Adrenal gland (tissue), 12 donors: ENCODE measurements around the gene SYT7. TPM values are rescaled to one million over a fixed set of nuclear protein-coding genes. Genes with fewer than 3 reads are reported as not detected.

ENCODE experiments used
- DNase-seq, 7 donors: peaks; one replicate each; pipeline ENCODE4 v3.0.0-alpha.2; 2019 to 2020
- H3K27ac ChIP-seq, 5 donors: fragments of 200-600 bp; sonication (generic) in 4 of 5; 1 replicate in 3 of 5; 2 replicates in 2 of 5; pipeline versions ENCODE4 v1.5.1 to v1.8.0; 2016 to 2020; ENCODE audit warnings: mild to moderate bottlenecking in 1 of 5
- H3K27me3 ChIP-seq: fragments of 200-600 bp; 2 replicates; pipeline ENCODE4 v1.8.0; 2021
- H3K36me3 ChIP-seq, 2 donors: fragments of 200-600 bp; replicated peaks in 1 of 2; 1 replicate in 1 of 2; 2 replicates in 1 of 2; pipeline versions ENCODE4 v1.5.1 to v1.8.0; 2018 to 2022
- H3K4me1 ChIP-seq, 2 donors: fragments of 200-600 bp; replicated peaks in 1 of 2; 1 replicate in 1 of 2; 2 replicates in 1 of 2; pipeline versions ENCODE4 v1.5.1 to v1.8.0; 2018 to 2021
- H3K4me3 ChIP-seq, 4 donors: fragments of 200-600 bp; sonication (generic) in 3 of 4; one replicate each; pipeline ENCODE4 v1.5.1; 2016 to 2018
- H3K9me3 ChIP-seq, 3 donors: fragments of 200-600 bp; sonication (generic) in 1 of 3; replicated peaks in 1 of 3; 1 replicate in 2 of 3; 2 replicates in 1 of 3; pipeline versions ENCODE4 v1.5.1 to v1.8.0; 2016 to 2021
- POLR2A ChIP-seq, 2 donors: fragments of 450-650 bp; IDR thresholded peaks; one replicate each; pipeline ENCODE4 v1.6.1; 2017; ENCODE audit warnings: antibody characterized with exemption in 2 of 2, mild to moderate bottlenecking in 2 of 2, moderate library complexity in 1 of 2
- WGBS, 4 donors: extraction: QIAGEN DNeasy Blood & Tissue Kit in 2 of 4; methylation state at CpG; one replicate each; pipeline versions ENCODE4 v1.1.5 to v1.1.7; 2013 to 2017; 5-methylcytosine and 5-hydroxymethylcytosine counted together
- intact Hi-C, 2 donors: fragments of 100-400 bp; cut with DNase I; formaldehyde crosslinking; loops; one replicate each; pipeline versions ENCODE4 v1.14.1 to v1.15.0; 2022 to 2023
- polyA plus RNA-seq, 3 donors: library from polyadenylated mRNA; stranded (reverse); fragments of 200-250 nt in 2 of 3; fragments of 350-450 nt in 1 of 3; fragmentation: Illumina TruSeq in 1 of 3; extraction: RNeasy Lipid Tissue Mini Kit (QIAGEN cat#74804) in 1 of 3; gene quantifications; one replicate each; pipeline ENCODE4 v1.2.3, GENCODE V29; 2013 to 2014
- total RNA-seq, 9 donors: library from RNA; depleted of rRNA in 4 of 9; stranded (reverse); fragments of >200 nt in 4 of 9; fragments of 120-200 nt in 1 of 9; fragmentation: NEBNext Ultra II Directional in 1 of 9; extraction: Animal tissue kit (Norgen Biotek cat#: 25700) in 1 of 9; gene quantifications; one replicate each; pipeline versions ENCODE4 v1.1.0 to v1.2.4, GENCODE V29; 2013 to 2023
- TF ChIP-seq, protein P1 (sequence below), 6 experiments: fragments of 450-650 bp in 4 of 6; fragments of 200-600 bp in 2 of 6; sonication (generic) in 1 of 6; IDR thresholded peaks; 1 replicate in 5 of 6; 2 replicates in 1 of 6; pipeline versions ENCODE4 v1.5.1 to v1.8.0; 2016 to 2021; ENCODE audit warnings: antibody characterized with exemption in 6 of 6, mild to moderate bottlenecking in 2 of 6, moderate library complexity in 1 of 6
- donor health status: healthy with polysubstance abuse.
- donor health status: Bipolar disorder and iron deficiency.
- donor health status: DM: yes; HTN: yes; CAD: no.
- donor health status: DM: no; HTN: no; CAD: no.
- donor health status: DM: no; HTN: no; CAD: no.
- donor health status: DM: yes; HTN: yes; CAD: no.

Gene SYT7
- total and polyA plus RNA-seq, 12 donors: 0.09 to 6.8 (median 1.3) TPM; not detected in 1

DNA sequence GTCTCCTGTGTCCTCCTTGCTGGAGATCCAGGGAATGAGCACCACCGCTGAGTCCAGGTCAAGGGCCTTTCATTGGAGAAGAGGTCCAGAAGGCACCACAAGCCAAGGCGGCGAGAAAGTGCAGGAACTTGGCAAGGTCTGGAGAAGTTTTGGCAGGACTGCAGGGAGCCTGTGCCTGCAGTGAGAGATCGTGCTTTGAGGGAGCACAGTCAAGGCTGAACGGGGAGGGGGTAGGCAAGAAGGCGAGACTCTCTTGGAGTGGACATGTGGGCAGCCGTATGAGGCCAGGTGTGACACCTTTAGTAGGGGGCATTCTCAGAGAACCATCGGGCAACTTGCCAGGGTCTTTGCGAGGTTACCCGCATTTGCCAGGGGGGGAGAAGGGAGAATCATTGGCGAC lies 41.9 kb downstream of the SYT7 start:
- no peak overlapping the region for H3K4me3 ChIP-seq
- no peaks in the 10 kb centered on the region for H3K27me3 ChIP-seq
- H3K27ac ChIP-seq: no peak overlapping the region
- no peaks in the 10 kb centered on the region for H3K9me3 ChIP-seq
- no peak for DNase-seq
- WGBS, 4 donors: 65 to 81% (median 75%) methylated on average over 5 to 11 of the region's 11 CpGs
- H3K4me1 ChIP-seq: no peaks in the 10 kb centered on the region
- TF ChIP-seq, protein P1, sequence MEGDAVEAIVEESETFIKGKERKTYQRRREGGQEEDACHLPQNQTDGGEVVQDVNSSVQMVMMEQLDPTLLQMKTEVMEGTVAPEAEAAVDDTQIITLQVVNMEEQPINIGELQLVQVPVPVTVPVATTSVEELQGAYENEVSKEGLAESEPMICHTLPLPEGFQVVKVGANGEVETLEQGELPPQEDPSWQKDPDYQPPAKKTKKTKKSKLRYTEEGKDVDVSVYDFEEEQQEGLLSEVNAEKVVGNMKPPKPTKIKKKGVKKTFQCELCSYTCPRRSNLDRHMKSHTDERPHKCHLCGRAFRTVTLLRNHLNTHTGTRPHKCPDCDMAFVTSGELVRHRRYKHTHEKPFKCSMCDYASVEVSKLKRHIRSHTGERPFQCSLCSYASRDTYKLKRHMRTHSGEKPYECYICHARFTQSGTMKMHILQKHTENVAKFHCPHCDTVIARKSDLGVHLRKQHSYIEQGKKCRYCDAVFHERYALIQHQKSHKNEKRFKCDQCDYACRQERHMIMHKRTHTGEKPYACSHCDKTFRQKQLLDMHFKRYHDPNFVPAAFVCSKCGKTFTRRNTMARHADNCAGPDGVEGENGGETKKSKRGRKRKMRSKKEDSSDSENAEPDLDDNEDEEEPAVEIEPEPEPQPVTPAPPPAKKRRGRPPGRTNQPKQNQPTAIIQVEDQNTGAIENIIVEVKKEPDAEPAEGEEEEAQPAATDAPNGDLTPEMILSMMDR (IDR thresholded peaks at IDR 0.05): no peak
- no peak for TF ChIP-seq POLR2A (IDR thresholded peaks at IDR 0.05)
- H3K36me3 ChIP-seq: no peaks in the 10 kb centered on the region
- intact Hi-C loops: loop anchor here in 1 of 2 donors (10.0 kb wide), 1 partner anchor 86 kb away; no protein-coding TSS in a partner anchor

DNA sequence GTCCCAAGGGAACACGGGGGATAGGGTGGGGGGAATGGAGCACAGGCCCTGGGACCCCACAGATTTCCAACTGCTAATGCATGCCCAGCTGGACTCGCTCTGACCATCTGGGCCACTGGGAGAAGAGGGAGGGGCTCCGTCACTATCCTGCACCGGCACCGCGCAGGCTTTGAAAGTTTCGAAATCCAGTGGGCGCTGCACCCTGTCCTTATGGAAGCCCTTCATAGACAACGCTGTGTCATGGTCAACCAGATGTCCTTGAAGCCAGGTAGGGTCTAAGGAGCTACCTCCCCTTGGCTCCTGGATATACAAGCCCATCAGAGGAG lies 42.3 kb downstream of the SYT7 start:
- Histone ChIP-seq H3K9me3 (no peaks in the 10 kb centered on the region), H3K27ac (no peak overlapping the region), H3K36me3 (no peaks in the 10 kb centered on the region), H3K4me1 (no peaks in the 10 kb centered on the region), H3K27me3 (no peaks in the 10 kb centered on the region), H3K4me3 (no peak overlapping the region)
- DNase-seq: no peak
- intact Hi-C loops: loop anchor here in 1 of 2 donors (10.0 kb wide), 1 partner anchor 86 kb away; no protein-coding TSS in a partner anchor
- no peak for TF ChIP-seq POLR2A (IDR thresholded peaks at IDR 0.05)
- TF ChIP-seq, protein P1 (IDR thresholded peaks at IDR 0.05): no peak
- WGBS, 4 donors: 86 to 93% (median 91%) methylated on average over 7 to 9 of the region's 9 CpGs

DNA sequence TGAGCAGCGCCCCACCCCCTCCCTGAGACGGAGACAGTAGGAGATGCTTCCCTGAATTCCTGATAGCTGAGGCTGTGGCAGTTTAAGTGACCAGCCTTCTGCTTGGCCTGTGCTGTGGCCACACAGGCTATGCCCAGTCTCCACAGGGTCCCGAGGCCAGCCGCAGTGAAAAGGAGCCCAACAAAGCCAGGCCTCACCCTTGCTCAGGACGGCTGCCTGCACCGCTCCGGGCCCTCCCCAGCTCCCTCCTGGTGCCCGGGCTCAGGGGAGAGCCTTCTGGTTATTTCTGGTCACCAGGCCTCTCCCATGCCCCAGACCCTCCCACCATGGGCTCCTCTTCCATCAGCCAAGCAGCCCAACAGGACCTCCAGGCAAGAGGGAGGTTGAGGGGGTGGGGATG lies 43.5 kb downstream of the SYT7 start:
- Histone ChIP-seq H3K36me3 (no peaks in the 10 kb centered on the region), H3K9me3 (no peaks in the 10 kb centered on the region), H3K4me3 (no peak overlapping the region), H3K4me1 (no peaks in the 10 kb centered on the region), H3K27ac (no peak overlapping the region), H3K27me3 (no peaks in the 10 kb centered on the region)
- intact Hi-C loops: loop anchor here in 1 of 2 donors (10.0 kb wide), 1 partner anchor 87 kb away; no protein-coding TSS in a partner anchor
- 96 to 100% (median 99%) methylated on average over 1 to 8 of the region's 8 CpGs for WGBS, 4 donors
- DNase-seq: no peak
- TF ChIP-seq, protein P1 (IDR thresholded peaks at IDR 0.05): no peak
- TF ChIP-seq POLR2A (IDR thresholded peaks at IDR 0.05): no peak

DNA sequence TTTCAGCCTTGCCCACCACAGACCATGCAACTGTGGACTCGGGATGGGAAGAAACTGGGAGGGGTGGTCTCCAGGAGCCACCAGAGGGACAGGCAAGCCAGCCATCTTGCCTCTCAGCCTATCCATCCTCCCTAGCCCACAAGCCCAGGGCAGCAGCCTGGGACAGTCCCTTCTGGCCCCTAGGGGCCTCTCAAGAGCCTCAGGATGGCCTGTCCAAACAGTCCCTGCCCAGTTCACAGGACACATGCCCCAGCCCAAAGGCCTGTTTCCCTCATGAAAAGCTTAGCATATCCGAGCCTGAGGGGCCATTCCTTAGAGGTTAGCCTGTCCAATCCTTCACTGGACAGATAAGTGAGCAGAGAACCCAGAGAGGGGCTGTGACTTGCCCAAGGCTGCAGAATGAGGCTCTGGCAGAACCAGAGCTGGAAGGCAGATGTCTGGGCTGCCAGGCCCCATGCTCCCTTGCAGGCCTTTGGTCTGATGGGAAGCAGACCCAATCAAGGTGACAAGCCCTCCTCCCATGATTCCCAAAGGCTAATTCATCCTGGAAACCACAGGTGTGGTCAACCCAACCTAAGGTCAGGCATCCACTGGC lies 44.1 kb downstream of the SYT7 start:
- H3K27me3 ChIP-seq: no peaks in the 10 kb centered on the region
- no peak for TF ChIP-seq POLR2A (IDR thresholded peaks at IDR 0.05)
- TF ChIP-seq, protein P1 (IDR thresholded peaks at IDR 0.05): no peak
- no peaks in the 10 kb centered on the region for H3K36me3 ChIP-seq
- no peaks in the 10 kb centered on the region for H3K4me1 ChIP-seq
- no peaks in the 10 kb centered on the region for H3K9me3 ChIP-seq
- no peak overlapping the region for H3K4me3 ChIP-seq
- intact Hi-C loops: loop anchor here in 1 of 2 donors (10.0 kb wide), 1 partner anchor 88 kb away; no protein-coding TSS in a partner anchor
- 71 to 83% (median 80%) methylated on average over 1 to 2 of the region's 2 CpGs for WGBS, 4 donors
- no peak overlapping the region for H3K27ac ChIP-seq
- DNase-seq: no peak
